HG03097 (cell line): Measurements from ENCODE around the gene KMT2E.

Source experiments
- ATAC-seq: cut with Tn5 transposase; IDR thresholded peaks from one replicate; pipeline ENCODE4 v1.9.1; 2021; ENCODE audit not compliant: unreplicated experiment, low FRiP score

KMT2E gene

GRCh38 chr7:105060923-105061322 is 46.9 kb downstream of the KMT2E start:
- ATAC-seq: no peak

GRCh38 chr7:105065104-105065503 is 51.1 kb downstream of the KMT2E start:
- no peak for ATAC-seq

GRCh38 chr7:105067691-105068090 is 53.7 kb downstream of the KMT2E start:
- ATAC-seq: no peak

- no peak for ATAC-seq
These were observed 54.9 kb downstream of the KMT2E start for GRCh38 chr7:105068886-105069285.

- no peak for ATAC-seq
These were observed 59.1 kb downstream of the KMT2E start for GRCh38 chr7:105073143-105073542.

GRCh38 chr7:105079348-105079747 is 65.3 kb downstream of the KMT2E start:
- ATAC-seq: no peak

- no peak for ATAC-seq
These were observed 70.6 kb downstream of the KMT2E start for GRCh38 chr7:105084581-105084980.

- no peak for ATAC-seq
These were observed 72.8 kb downstream of the KMT2E start for GRCh38 chr7:105086850-105087249.

GRCh38 chr7:105087981-105088380 is 74.0 kb downstream of the KMT2E start:
- no peak for ATAC-seq

GRCh38 chr7:105088456-105088855 is 74.5 kb downstream of the KMT2E start:
- no peak for ATAC-seq

- ATAC-seq: no peak
These were observed 81.0 kb downstream of the KMT2E start for GRCh38 chr7:105094966-105095365.

GRCh38 chr7:105096306-105096705 is 82.3 kb downstream of the KMT2E start:
- no peak for ATAC-seq

GRCh38 chr7:105097619-105098018 is 83.6 kb downstream of the KMT2E start:
- ATAC-seq: no peak

- peak; percentile 46 for ATAC-seq
These were observed 85.0 kb downstream of the KMT2E start for GRCh38 chr7:105098863-105099515.

GRCh38 chr7:105101864-105102263 is 87.9 kb downstream of the KMT2E start:
- ATAC-seq: no peak

GRCh38 chr7:105102557-105103352 is 88.8 kb downstream of the KMT2E start:
- no peak for ATAC-seq

GRCh38 chr7:105105579-105105978 is 91.6 kb downstream of the KMT2E start:
- no peak for ATAC-seq

- ATAC-seq: no peak
These were observed 92.5 kb downstream of the KMT2E start for GRCh38 chr7:105106473-105106872.

GRCh38 chr7:105107458-105107857 is 93.5 kb downstream of the KMT2E start:
- no peak for ATAC-seq

GRCh38 chr7:105112440-105113418 is 98.7 kb downstream of the KMT2E start:
- no peak for ATAC-seq
